ENCODE data around the gene ERC2. TPM values are rescaled to one million over a fixed set of nuclear protein-coding genes. Genes with fewer than 3 reads are reported as not detected.

The ERC2 gene
- polyA plus RNA-seq, 2 of the 4 experiments (the other 2 are of a cell fraction), result 0.16 TPM; not detected in 1

DNA sequence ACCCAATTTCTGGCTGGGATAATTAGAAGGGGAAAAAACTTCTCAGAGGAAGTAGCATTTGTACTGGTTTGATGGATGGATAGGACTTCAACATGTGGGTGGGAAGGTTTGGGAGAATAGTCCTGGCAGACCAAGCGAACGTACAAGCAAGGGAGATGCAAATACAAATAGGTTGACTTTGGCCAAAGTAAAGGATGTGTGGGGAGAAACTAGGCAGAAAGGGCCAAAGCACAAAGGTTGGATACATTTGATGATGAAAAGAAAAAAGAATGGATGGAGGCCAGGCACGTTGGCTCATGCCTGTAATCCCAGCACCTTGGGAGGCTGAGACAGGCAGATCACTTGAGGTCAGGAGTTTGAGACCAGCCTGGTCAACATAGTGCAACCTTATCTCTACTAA, 63.4 kb downstream of the ERC2 start:
- H3K9me3 ChIP-seq, result no peaks in the 10 kb centered on the region
- H3K4me1 ChIP-seq, result no peaks in the 10 kb centered on the region
- no peak for DNase-seq (ENCODE audit: low read depth in 1 of 2, low spot score in 1 of 2)
- CTCF ChIA-PET, result no interaction called here
- no peak overlapping the region for H3K4me2 ChIP-seq
- 9% methylated on average over 3 of the region's 3 CpGs for WGBS (ENCODE audit: missing lambda C conversion rate)
- no peak for FAIRE-seq
- TF ChIP-seq BHLHE40 (IDR thresholded peaks at IDR 0.05; ENCODE audit: low read depth, low read length), result no peak
- TF ChIP-seq, protein P1, sequence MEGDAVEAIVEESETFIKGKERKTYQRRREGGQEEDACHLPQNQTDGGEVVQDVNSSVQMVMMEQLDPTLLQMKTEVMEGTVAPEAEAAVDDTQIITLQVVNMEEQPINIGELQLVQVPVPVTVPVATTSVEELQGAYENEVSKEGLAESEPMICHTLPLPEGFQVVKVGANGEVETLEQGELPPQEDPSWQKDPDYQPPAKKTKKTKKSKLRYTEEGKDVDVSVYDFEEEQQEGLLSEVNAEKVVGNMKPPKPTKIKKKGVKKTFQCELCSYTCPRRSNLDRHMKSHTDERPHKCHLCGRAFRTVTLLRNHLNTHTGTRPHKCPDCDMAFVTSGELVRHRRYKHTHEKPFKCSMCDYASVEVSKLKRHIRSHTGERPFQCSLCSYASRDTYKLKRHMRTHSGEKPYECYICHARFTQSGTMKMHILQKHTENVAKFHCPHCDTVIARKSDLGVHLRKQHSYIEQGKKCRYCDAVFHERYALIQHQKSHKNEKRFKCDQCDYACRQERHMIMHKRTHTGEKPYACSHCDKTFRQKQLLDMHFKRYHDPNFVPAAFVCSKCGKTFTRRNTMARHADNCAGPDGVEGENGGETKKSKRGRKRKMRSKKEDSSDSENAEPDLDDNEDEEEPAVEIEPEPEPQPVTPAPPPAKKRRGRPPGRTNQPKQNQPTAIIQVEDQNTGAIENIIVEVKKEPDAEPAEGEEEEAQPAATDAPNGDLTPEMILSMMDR (IDR thresholded peaks at IDR 0.05), result no peak
- no peak overlapping the region for H3K27ac ChIP-seq
- ATAC-seq, result no peak
- H3K4me3 ChIP-seq, result no peak overlapping the region
- POLR2A ChIA-PET, result no interaction called here

DNA sequence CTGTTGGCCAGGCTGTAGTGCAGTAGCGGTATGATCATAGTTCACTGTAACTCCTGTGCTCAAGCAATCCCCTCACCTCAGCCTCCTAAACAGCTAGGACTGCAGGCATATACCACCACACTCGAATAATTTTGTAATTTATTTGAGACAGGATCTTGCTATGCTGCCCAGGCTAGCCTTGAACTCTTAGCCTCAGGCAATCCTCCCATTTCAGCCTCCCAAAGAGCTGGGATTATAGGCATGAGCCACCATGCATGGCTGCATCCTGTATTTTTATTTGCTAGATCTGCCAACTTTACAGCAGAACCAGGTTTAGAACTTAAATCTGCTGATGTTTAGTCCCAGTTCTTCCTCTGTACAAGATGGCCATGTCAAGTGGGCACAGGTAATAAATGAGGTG, 69.6 kb downstream of the ERC2 start:
- ATAC-seq (no peak), DNase-seq (ENCODE audit: low read depth in 1 of 2, low spot score in 1 of 2) (no peak), FAIRE-seq (no peak)
- TF ChIP-seq TFCP2L1 (CRISPR knock-in tag; IDR thresholded peaks at IDR 0.05) (no peak), TP53 (CRISPR knock-in tag; IDR thresholded peaks at IDR 0.05) (no peak), GATA3 (IDR thresholded peaks at IDR 0.05; ENCODE audit: borderline replicate concordance) (no peak), PHF8 (IDR thresholded peaks at IDR 0.05; ENCODE audit: borderline replicate concordance, low read depth) (no peak), BHLHE40 (IDR thresholded peaks at IDR 0.05; ENCODE audit: low read depth, low read length) (no peak), ZSCAN20 (CRISPR knock-in tag; IDR thresholded peaks at IDR 0.05) (no peak), NR3C1 (IDR thresholded peaks at IDR 0.05) (no peak), CHD4 (IDR thresholded peaks at IDR 0.05; ENCODE audit: borderline replicate concordance) (no peak), CBX2 (IDR thresholded peaks at IDR 0.05; ENCODE audit: borderline replicate concordance, low read depth) (no peak), ESRRA (IDR thresholded peaks at IDR 0.05; ENCODE audit: borderline replicate concordance, low read length) (no peak), NPAS2 (CRISPR knock-in tag; IDR thresholded peaks at IDR 0.05; ENCODE audit: borderline replicate concordance) (no peak), HOXB13 (CRISPR knock-in tag; IDR thresholded peaks at IDR 0.05; ENCODE audit: low read depth) (no peak), HDAC2 (IDR thresholded peaks at IDR 0.05) (no peak), RNF2 (IDR thresholded peaks at IDR 0.05; ENCODE audit: borderline replicate concordance, low read depth) (no peak)
- TF ChIP-seq, protein P2, sequence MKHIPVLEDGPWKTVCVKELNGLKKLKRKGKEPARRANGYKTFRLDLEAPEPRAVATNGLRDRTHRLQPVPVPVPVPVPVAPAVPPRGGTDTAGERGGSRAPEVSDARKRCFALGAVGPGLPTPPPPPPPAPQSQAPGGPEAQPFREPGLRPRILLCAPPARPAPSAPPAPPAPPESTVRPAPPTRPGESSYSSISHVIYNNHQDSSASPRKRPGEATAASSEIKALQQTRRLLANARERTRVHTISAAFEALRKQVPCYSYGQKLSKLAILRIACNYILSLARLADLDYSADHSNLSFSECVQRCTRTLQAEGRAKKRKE (CRISPR knock-in tag; IDR thresholded peaks at IDR 0.05; ENCODE audit: low read depth), result no peak
- TF ChIP-seq, protein P3, sequence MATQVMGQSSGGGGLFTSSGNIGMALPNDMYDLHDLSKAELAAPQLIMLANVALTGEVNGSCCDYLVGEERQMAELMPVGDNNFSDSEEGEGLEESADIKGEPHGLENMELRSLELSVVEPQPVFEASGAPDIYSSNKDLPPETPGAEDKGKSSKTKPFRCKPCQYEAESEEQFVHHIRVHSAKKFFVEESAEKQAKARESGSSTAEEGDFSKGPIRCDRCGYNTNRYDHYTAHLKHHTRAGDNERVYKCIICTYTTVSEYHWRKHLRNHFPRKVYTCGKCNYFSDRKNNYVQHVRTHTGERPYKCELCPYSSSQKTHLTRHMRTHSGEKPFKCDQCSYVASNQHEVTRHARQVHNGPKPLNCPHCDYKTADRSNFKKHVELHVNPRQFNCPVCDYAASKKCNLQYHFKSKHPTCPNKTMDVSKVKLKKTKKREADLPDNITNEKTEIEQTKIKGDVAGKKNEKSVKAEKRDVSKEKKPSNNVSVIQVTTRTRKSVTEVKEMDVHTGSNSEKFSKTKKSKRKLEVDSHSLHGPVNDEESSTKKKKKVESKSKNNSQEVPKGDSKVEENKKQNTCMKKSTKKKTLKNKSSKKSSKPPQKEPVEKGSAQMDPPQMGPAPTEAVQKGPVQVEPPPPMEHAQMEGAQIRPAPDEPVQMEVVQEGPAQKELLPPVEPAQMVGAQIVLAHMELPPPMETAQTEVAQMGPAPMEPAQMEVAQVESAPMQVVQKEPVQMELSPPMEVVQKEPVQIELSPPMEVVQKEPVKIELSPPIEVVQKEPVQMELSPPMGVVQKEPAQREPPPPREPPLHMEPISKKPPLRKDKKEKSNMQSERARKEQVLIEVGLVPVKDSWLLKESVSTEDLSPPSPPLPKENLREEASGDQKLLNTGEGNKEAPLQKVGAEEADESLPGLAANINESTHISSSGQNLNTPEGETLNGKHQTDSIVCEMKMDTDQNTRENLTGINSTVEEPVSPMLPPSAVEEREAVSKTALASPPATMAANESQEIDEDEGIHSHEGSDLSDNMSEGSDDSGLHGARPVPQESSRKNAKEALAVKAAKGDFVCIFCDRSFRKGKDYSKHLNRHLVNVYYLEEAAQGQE (IDR thresholded peaks at IDR 0.05), result no peak
- no peak overlapping the region for H3K4me2 ChIP-seq
- H3K27ac ChIP-seq, result no peak overlapping the region
- ChIA-PET POLR2A (no interaction called here), CTCF (no interaction called here)
- no peaks in the 10 kb centered on the region for H3K9me3 ChIP-seq
- H3K4me3 ChIP-seq, result no peak overlapping the region
- no peaks in the 10 kb centered on the region for H3K4me1 ChIP-seq
- WGBS (ENCODE audit: missing lambda C conversion rate), result 0% methylated on average over 2 of the region's 2 CpGs

DNA sequence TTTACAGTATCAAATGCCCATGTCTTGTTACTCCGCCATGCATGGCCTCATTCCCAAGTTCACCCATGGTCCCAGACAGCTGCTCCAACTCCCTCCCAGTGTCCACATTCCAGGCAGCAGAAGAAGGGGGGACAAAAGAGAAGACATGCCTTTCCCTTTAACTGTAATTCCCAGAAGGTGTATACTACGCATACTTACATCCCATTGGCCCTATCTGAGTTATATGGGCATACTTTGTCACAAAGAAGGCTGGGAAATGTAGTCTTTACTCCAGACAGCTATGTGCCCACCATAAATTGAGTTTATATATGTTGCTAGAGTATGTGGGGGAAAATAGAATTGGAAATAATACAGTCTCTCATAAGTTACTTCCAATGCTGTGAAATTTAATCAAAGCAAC, 70.5 kb downstream of the ERC2 start:
- no peak overlapping the region for H3K4me2 ChIP-seq
- ATAC-seq (no peak), DNase-seq (ENCODE audit: low read depth in 1 of 2, low spot score in 1 of 2) (no peak), FAIRE-seq (no peak)
- ChIA-PET POLR2A (no interaction called here), CTCF (no interaction called here)
- no peak overlapping the region for H3K27ac ChIP-seq
- 10% methylated on average over 2 of the region's 2 CpGs for WGBS (ENCODE audit: missing lambda C conversion rate)
- no peak overlapping the region for H3K4me3 ChIP-seq
- no peaks in the 10 kb centered on the region for H3K9me3 ChIP-seq
- no peaks in the 10 kb centered on the region for H3K4me1 ChIP-seq
- TF ChIP-seq RCOR1 (IDR thresholded peaks at IDR 0.05; ENCODE audit: low read depth, low read length) (no peak), MAFK (IDR thresholded peaks at IDR 0.05; ENCODE audit: partially characterized antibody) (no peak), ESRRA (IDR thresholded peaks at IDR 0.05; ENCODE audit: borderline replicate concordance, low read length) (no peak), PHF8 (IDR thresholded peaks at IDR 0.05; ENCODE audit: borderline replicate concordance, low read depth) (no peak), HOXB5 (CRISPR knock-in tag; IDR thresholded peaks at IDR 0.05) (no peak), HOXB13 (CRISPR knock-in tag; IDR thresholded peaks at IDR 0.05; ENCODE audit: low read depth) (no peak), MYC (IDR thresholded peaks at IDR 0.05; ENCODE audit: borderline replicate concordance, low read length) (no peak), EHF (CRISPR knock-in tag; IDR thresholded peaks at IDR 0.05) (no peak), EP300 (IDR thresholded peaks at IDR 0.05) (no peak), EHMT2 (IDR thresholded peaks at IDR 0.05; ENCODE audit: low read depth) (no peak), FOXS1 (CRISPR knock-in tag; IDR thresholded peaks at IDR 0.05) (no peak), ZFP36 (IDR thresholded peaks at IDR 0.05; ENCODE audit: borderline replicate concordance, partially characterized antibody) (no peak), TFCP2L1 (CRISPR knock-in tag; IDR thresholded peaks at IDR 0.05) (no peak), GATA3 (IDR thresholded peaks at IDR 0.05; ENCODE audit: borderline replicate concordance) (no peak)
- TF ChIP-seq, protein P4, sequence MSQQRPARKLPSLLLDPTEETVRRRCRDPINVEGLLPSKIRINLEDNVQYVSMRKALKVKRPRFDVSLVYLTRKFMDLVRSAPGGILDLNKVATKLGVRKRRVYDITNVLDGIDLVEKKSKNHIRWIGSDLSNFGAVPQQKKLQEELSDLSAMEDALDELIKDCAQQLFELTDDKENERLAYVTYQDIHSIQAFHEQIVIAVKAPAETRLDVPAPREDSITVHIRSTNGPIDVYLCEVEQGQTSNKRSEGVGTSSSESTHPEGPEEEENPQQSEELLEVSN (IDR thresholded peaks at IDR 0.05; ENCODE audit: borderline replicate concordance, low read depth), result no peak
- TF ChIP-seq, protein P5, sequence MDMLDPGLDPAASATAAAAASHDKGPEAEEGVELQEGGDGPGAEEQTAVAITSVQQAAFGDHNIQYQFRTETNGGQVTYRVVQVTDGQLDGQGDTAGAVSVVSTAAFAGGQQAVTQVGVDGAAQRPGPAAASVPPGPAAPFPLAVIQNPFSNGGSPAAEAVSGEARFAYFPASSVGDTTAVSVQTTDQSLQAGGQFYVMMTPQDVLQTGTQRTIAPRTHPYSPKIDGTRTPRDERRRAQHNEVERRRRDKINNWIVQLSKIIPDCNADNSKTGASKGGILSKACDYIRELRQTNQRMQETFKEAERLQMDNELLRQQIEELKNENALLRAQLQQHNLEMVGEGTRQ (IDR thresholded peaks at IDR 0.05), result no peak
